ENCODE data around the gene SERPINI1.

SERPINI1 gene

DNA sequence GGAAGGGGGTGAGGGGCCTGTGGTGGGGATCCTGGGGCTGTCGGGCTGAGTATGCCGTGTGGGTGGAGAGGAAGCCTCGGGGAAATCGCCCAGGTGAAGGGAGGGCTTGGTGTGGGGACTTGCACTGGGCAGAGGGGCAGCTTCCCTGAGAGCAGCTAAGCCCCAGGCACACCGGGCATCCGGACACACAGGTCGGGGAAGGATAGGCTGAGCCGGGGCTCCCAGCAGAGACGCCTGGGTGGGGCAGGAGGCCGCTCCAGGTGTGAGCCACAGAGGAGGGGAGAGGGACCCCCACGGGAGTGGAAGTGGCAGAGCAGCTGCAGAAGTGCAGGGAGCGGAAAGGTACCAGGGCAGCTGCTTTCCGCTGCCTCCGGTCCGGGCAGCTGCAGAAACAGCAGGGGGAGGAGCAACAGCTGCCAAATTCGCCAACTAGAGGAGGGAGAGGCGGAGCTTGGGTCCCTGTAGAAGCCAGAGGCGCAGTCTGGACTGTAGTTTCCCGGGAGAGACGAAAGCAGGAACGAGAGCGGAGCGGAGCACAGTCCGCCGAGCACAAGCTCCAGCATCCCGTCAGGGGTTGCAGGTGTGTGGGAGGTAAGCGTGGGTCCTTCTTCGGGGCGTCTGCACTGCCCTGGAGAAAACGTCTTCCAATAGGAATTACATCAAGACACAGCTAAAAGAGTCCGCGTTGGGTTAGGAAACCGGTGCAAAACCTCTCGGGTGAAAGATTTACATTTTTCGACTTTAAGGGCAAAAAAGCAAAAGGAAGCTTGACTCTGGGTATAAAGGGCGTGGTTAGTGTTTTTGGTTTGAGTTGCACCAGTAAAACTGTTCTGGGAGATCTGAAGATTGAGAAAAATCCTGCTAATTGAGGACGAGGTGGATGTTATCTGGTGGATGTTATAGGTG lies at the start of gene SERPINI1:
Gene SERPINI1 (plus strand): TSS at position 489 of the 906 bp plus-strand sequence. CDS start 53,408 bp downstream, outside the sequence.
- peak within 1 kb of the TSS; percentile 92 for H3K4me3 ChIP-seq (ENCODE audit: low read length)
- TF ChIP-seq, protein P1, sequence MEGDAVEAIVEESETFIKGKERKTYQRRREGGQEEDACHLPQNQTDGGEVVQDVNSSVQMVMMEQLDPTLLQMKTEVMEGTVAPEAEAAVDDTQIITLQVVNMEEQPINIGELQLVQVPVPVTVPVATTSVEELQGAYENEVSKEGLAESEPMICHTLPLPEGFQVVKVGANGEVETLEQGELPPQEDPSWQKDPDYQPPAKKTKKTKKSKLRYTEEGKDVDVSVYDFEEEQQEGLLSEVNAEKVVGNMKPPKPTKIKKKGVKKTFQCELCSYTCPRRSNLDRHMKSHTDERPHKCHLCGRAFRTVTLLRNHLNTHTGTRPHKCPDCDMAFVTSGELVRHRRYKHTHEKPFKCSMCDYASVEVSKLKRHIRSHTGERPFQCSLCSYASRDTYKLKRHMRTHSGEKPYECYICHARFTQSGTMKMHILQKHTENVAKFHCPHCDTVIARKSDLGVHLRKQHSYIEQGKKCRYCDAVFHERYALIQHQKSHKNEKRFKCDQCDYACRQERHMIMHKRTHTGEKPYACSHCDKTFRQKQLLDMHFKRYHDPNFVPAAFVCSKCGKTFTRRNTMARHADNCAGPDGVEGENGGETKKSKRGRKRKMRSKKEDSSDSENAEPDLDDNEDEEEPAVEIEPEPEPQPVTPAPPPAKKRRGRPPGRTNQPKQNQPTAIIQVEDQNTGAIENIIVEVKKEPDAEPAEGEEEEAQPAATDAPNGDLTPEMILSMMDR (conservative IDR thresholded peaks at IDR 0.05; ENCODE audit: low read depth, low read length), result no peak
- DNase-seq (ENCODE audit: low read depth), result peak; percentile 73

- H3K4me3 ChIP-seq (ENCODE audit: low read length), result no peak overlapping the region
- TF ChIP-seq, protein P1 (conservative IDR thresholded peaks at IDR 0.05; ENCODE audit: low read depth, low read length), result no peak
- DNase-seq (ENCODE audit: low read depth), result no peak
These were observed 44.2 kb upstream of the SERPINI1 start for GRCh38 chr3:167691366-167691765.

GRCh38 chr3:167694121-167694520 lies 41.4 kb upstream of the SERPINI1 start:
- TF ChIP-seq, protein P1 (conservative IDR thresholded peaks at IDR 0.05; ENCODE audit: low read depth, low read length), result no peak
- DNase-seq (ENCODE audit: low read depth), result no peak
- H3K4me3 ChIP-seq (ENCODE audit: low read length), result no peak overlapping the region

DNA sequence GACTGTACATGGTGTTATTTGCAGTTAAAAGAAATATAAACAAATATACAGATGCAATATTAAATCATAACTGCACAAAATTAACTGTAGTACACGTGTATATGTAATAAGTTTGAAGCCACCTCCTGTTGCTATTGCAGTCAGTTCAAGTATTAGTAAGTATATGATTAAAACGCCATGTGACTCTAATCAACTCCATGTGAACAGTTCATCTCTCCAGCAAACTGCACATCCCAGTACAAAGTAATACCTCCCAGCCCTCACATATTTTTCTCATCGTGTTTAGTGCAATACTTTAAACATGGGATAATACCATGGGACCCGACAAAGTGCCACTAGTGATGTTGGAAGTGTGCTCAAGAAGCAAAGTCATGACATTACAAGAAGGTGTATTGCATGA lies 35.5 kb upstream of the SERPINI1 start:
- no peak overlapping the region for H3K4me3 ChIP-seq (ENCODE audit: low read length)
- no peak for DNase-seq (ENCODE audit: low read depth)
- TF ChIP-seq, protein P1 (conservative IDR thresholded peaks at IDR 0.05; ENCODE audit: low read depth, low read length), result no peak

DNA sequence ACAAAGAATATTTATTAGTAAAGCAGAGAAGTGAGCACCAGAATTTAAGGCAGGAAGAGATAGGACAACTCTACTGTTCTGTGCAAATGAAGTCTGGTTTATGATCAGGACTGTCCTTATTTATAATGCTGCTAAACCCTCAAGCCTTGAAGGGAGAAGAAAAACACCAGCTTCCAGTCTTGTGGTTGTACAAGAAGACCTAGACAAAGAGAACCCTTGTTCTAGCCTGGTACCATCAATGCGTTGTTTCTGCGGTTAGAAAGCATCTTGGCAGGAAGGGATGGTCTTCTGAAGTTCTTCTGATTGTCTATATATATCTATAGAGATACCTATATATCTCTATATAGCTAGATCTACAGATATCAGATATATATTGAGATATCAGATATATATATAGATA lies 34.6 kb upstream of the SERPINI1 start:
- no peak for DNase-seq (ENCODE audit: low read depth)
- no peak overlapping the region for H3K4me3 ChIP-seq (ENCODE audit: low read length)
- TF ChIP-seq, protein P1 (conservative IDR thresholded peaks at IDR 0.05; ENCODE audit: low read depth, low read length), result no peak

GRCh38 chr3:167705840-167706239 lies 29.7 kb upstream of the SERPINI1 start:
- TF ChIP-seq, protein P1 (conservative IDR thresholded peaks at IDR 0.05; ENCODE audit: low read depth, low read length), result no peak
- DNase-seq (ENCODE audit: low read depth), result no peak
- no peak overlapping the region for H3K4me3 ChIP-seq (ENCODE audit: low read length)

GRCh38 chr3:167709690-167710089 lies 25.8 kb upstream of the SERPINI1 start:
- TF ChIP-seq, protein P1 (conservative IDR thresholded peaks at IDR 0.05; ENCODE audit: low read depth, low read length), result no peak
- H3K4me3 ChIP-seq (ENCODE audit: low read length), result no peak overlapping the region
- DNase-seq (ENCODE audit: low read depth), result no peak
